Activated T-helper 17 cell treated with anti-CD3 and anti-CD28 coated beads, Interleukin-2, amount 50 U/mL, for 72 hours (primary cell): Measurements from ENCODE around the gene SBNO2. TPM values are rescaled to one million over a fixed set of nuclear protein-coding genes. Genes with fewer than 3 reads are reported as not detected.
A peak's percentile ranks its signal among the peaks of the same experiment; 100 is the strongest.

Experiments
- ATAC-seq: fragments of 150-1000 bp; cut with Tn5 transposase; replicated peaks from 2 replicates; pipeline ENCODE4 v1.10.0; 2021; ENCODE audit warnings: mild to moderate bottlenecking, moderate library complexity
- H3K27ac Mint-ChIP-seq: one replicate; pipeline ENCODE4 v1.8.0; 2022; ENCODE audit warnings: mixed read lengths
- H3K27me3 Mint-ChIP-seq: one replicate; pipeline ENCODE4 v1.8.0; 2022; ENCODE audit warnings: mixed read lengths
- H3K36me3 Mint-ChIP-seq: one replicate; pipeline ENCODE4 v1.8.0; 2022; ENCODE audit warnings: low read depth, mild to moderate bottlenecking, mixed read lengths
- H3K4me1 Mint-ChIP-seq: one replicate; pipeline ENCODE4 v1.8.0; 2022; ENCODE audit warnings: mixed read lengths
- H3K4me3 Mint-ChIP-seq: one replicate; pipeline ENCODE4 v1.8.0; 2022; ENCODE audit warnings: mild to moderate bottlenecking, mixed read lengths
- H3K9me3 Mint-ChIP-seq: one replicate; pipeline ENCODE4 v1.8.0; 2022; ENCODE audit warnings: mixed read lengths
- total RNA-seq, 2 donors: library from RNA; stranded (reverse); gene quantifications; one replicate each; pipeline ENCODE4 v1.2.3, GENCODE V29; 2022

SBNO2 gene
- total RNA-seq, 2 donors from 2014 or later, result 119 to 139 TPM

DNA sequence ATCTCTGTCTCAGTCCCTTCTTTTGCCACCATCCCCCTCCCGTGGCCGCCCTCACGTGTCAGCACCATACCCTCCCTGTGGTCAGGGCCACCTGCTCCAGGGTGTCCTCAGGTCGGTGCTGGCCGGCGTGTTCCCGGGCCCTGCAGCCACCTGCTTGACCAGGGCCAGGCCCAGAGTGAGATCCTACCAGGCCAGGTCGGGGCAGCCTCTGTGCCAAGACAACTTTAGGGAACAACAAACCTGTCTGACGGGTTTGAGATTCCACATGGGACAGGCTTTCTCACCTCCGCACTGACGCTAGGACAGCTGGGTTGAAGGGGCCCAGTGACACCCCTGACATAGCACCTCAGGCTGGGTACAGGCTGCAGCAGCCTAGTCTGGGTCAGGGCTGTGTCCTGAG lies 7.5 kb upstream of the SBNO2 start:
- Mint-ChIP-seq H3K27ac (peak overlapping the region; percentile 88), H3K4me1 (peaks cover 12% of the 10 kb centered on the region)

DNA sequence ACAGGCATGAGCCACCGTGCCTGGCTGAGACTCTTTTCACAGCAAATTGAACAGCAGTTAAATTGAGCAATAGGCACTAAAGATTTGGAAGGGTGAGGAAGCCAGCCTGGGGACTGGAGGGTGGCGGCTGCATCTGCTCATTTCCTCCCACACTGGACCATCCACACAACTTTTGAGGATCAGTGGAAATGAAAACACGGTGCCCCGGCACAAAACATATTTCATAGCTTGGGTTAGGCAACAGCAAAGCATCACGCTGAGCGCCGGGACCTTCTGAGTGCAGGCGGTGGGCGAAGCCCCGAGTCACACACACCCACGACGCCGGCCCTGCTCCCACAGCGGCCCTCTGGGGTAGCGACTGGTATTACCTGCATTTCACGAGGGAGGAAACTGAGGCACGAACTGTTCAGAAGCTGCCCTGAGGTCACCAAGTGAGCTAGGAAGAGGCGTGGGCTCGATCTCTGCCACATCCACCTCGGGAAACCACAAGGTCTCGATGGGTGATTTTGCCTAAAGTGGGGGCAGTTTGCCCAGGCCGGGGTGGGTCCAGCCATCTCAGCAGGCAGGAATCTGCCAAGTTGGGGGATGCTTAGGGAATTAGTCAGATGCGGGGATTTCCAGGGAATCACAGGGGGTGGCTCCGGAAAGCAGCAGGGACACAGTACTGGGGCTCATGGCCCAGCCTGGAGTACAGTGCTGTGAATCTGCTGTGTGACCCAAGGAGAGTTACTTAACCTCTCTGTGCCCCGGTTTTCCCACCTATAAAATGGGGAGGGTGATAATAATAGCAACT lies 3.5 kb upstream of the SBNO2 start:
- Mint-ChIP-seq H3K27me3 (no peaks in the 10 kb centered on the region), H3K36me3 (no peaks in the 10 kb centered on the region), H3K9me3 (no peaks in the 10 kb centered on the region), H3K4me3 (no peak overlapping the region), H3K4me1 (peaks cover 12% of the 10 kb centered on the region), H3K27ac (no peak overlapping the region)
- ATAC-seq, result no peak

More for the DNA sequence above, 7.5 kb upstream of the SBNO2 start:
- no peaks in the 10 kb centered on the region for H3K36me3 Mint-ChIP-seq
- no peaks in the 10 kb centered on the region for H3K9me3 Mint-ChIP-seq
- H3K4me3 Mint-ChIP-seq, result peak overlapping the region; percentile 68
- no peaks in the 10 kb centered on the region for H3K27me3 Mint-ChIP-seq
- no peak for ATAC-seq

DNA sequence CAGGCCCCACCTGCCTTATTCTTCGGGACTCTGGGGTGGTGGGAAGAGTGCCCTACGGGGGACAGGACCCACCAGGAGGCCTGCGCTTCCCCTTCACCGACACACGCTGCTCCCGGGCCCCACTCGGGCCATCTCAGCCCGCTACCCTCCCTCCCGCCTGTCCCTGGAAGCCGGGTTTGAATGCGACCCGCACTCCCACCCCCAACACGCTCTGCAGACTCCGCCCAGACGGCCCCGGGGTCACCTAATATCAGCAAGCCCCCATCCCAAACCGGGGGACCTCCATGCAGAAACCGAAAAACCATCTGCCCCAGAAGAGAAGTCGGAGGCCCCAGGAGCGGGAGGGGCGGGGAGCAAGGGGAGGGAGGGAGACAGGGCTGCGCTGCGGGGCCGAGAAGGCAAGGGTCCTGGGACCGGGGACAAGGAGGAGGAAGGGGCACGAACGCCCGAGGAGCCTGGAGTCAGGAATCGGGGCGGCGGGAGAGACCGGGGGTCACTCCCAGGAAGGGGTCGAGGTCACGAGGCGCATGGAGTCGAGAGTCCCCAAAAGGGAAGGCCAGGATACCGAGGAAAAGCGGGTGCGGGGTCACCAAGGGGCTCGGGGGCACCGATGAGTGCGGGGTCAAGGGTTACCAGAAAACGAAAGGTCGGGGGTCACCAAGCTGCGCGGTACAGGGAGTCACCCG lies 766 bp downstream of the SBNO2 start:
- H3K36me3 Mint-ChIP-seq, result peaks cover 5% of the 10 kb centered on the region
- no peaks in the 10 kb centered on the region for H3K27me3 Mint-ChIP-seq
- peak overlapping the region; percentile 76 for H3K4me3 Mint-ChIP-seq
- peak; percentile 53 for ATAC-seq
- peaks cover 13% of the 10 kb centered on the region for H3K4me1 Mint-ChIP-seq
- H3K9me3 Mint-ChIP-seq, result no peaks in the 10 kb centered on the region
- H3K27ac Mint-ChIP-seq, result peak overlapping the region; percentile 89

DNA sequence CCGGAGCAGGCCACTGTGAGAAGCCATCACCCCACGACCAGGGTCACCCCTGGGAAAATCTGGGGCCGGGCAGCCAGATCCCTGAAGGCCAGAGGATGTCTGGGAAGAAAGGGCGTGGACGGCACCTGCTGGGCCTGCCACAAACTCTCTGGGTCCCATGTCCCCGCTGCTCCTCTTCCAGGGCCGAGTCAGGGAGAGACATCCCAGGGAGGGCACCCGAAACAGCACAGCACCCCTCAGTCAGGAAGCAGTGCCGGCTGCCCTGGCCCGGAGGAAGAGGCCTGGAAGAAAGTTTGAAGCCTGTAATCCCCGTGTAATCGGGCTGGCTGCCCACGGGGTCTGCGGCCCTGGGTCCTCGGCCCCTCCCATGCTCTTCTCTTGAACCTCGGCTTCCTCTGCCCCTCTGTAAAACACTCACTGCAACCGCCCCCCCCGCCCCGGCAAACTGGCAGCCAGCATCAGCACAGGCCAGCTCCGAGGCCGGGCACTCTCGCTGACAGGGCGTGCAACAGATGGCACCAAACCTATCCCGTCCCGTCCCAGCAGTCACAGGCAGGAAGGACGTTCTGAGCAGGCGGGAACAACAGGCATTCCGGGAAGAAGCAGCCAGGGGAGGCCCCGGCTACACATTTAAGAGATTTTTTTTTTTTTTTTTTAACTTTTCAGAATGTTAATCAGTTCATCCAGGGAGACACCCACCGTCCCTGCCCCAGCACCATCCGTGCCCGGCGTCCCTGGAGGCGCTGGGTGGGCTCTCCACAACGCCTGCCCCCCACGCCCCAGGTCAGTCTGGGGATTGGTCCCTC lies 1.5 kb downstream of the SBNO2 start:
- ATAC-seq, result no peak
- Mint-ChIP-seq H3K27me3 (no peaks in the 10 kb centered on the region), H3K4me3 (peak overlapping the region; percentile 76), H3K4me1 (peaks cover 13% of the 10 kb centered on the region), H3K27ac (peak overlapping the region; percentile 89), H3K36me3 (peaks cover 5% of the 10 kb centered on the region), H3K9me3 (no peaks in the 10 kb centered on the region)

DNA sequence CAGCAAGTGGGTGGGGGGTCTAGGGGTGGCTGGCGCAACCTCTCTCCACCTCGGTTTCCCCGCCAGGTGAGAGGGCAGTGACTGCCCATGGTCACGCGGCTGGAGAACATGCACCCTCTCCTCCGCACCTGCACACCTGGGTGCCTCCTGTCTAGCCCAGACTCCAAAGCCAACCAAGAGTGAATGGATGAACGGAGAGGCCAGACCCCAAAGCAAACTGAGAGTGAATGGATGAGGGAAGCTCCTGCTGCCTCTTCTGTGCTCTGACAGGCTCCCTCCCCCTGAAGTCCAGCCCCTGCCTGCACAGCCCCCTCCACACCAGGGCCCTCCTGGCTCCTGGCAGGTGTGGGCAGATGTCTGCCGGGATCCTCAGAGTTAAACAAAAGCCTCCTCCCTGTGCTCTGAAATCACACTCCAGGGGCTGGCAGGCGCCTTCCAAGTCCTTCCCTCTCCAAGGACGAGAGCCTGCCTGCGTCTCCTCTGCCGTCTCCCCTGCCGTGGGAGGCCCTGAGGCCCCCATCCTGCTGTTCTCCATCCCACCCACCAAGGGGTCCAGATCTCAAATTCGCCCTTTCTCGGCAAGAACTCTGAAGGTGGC lies 2.2 kb downstream of the SBNO2 start:
- no peaks in the 10 kb centered on the region for H3K27me3 Mint-ChIP-seq
- H3K27ac Mint-ChIP-seq, result peak overlapping the region; percentile 89

DNA sequence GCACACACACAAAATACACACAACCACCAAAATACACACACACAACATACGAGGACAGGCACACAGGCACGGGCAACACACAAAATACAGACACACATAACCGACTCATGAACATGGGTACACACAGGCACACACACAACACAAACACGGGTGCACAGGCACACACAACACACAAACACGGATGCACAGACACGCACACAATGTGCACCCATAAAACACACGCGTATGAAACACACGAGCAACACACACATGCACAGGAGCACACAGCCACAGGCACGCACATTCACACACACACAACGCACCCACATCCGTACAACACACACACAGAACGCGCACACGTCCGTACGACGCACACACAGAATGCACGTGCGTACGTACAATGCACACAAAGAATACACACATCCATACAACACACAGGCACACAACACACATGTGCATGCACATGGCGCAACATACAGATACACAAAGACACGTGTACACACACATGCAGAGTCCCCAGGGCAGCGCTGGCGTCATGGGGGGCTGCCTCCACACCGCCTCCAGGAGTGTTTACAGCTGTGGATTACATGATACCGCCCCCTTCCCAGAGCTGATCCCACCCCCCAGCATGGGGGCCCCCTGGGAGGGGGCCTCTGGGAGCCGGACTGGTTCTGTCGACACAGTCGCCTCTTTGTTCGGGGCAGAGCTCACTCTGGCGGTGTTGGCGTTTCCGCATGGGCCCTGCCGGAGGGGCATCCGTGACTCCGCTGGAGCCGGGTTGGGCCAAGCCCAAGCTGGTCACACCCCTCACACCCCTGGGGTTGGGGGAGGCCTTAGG lies 2.9 kb downstream of the SBNO2 start:
- Mint-ChIP-seq H3K9me3 (no peaks in the 10 kb centered on the region), H3K36me3 (peaks cover 5% of the 10 kb centered on the region), H3K4me1 (peaks cover 13% of the 10 kb centered on the region), H3K27me3 (no peaks in the 10 kb centered on the region), H3K27ac (no peak overlapping the region), H3K4me3 (peak overlapping the region; percentile 13)
- ATAC-seq, result no peak

More for the DNA sequence above, 2.2 kb downstream of the SBNO2 start:
- Mint-ChIP-seq H3K4me3 (peak overlapping the region; percentile 76), H3K4me1 (peaks cover 13% of the 10 kb centered on the region), H3K36me3 (peaks cover 5% of the 10 kb centered on the region), H3K9me3 (no peaks in the 10 kb centered on the region)
- no peak for ATAC-seq

DNA sequence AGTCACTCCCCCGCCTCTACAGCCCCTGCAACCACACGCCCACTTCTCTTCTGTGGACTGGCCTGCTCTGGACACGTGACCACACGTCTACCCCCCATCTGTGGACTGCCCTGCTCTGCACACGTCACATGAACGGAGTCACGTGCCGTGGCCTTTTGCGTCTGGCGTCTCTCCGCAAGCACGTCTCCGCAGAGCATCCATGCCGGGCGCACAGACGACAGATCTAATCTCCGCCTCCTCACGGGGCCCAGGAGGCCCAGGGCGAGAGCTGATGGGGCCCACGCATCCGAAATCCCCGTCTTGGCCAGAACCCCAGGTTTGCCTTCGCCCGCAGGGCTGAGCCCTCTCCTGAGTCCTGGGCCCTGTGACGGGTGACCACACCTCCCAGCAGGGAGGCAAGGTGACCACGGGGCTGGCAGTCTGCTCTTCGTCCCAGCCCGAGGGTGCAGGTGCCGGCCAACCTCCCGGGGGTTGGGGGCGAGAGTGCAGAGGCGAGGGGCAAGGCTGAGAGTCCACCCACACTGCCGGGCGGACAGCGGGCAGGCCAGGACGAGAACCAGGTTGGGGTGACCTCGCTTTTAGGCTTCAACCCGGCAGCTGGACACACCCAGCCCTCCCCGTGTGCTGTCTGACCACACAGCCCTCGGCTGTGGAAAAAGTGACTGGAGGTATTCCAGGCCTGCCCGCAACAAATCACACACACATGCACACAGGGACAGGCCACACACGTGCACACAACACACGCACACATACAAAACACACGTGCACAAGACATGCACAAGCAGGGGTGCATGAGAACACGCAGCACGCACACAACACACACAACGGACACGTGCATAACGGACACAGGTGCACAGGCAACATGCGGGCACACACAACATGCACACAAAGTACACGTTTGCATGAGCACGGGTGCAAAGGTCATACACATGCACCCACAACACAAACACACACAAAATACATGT lies 3.9 kb downstream of the SBNO2 start:
- Mint-ChIP-seq H3K9me3 (no peaks in the 10 kb centered on the region), H3K27ac (no peak overlapping the region), H3K4me3 (peak overlapping the region; percentile 13), H3K36me3 (peaks cover 5% of the 10 kb centered on the region), H3K27me3 (no peaks in the 10 kb centered on the region), H3K4me1 (peaks cover 13% of the 10 kb centered on the region)
- no peak for ATAC-seq

DNA sequence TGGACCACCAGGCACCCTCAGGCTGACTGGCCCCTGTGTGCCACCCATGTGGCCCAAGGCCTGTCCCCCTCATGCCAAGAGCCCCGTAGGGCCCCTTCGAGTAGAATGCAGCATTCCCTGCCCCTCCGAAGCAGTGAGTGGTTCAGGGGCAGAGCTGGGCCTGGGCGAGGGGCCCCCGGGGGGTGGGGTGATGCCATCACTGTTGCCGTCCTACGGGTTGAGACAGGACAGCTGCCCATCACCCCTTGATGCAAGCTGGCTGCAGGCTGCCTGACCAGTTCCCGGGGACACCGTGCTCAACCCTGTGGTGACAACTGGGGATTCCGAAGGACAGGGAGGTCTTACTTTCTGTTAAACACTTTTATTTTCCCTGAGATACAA lies 4.7 kb downstream of the SBNO2 start:
- Mint-ChIP-seq H3K27me3 (no peaks in the 10 kb centered on the region), H3K9me3 (no peaks in the 10 kb centered on the region), H3K27ac (no peak overlapping the region), H3K4me3 (no peak overlapping the region), H3K36me3 (peaks cover 5% of the 10 kb centered on the region), H3K4me1 (peaks cover 13% of the 10 kb centered on the region)
- no peak for ATAC-seq

DNA sequence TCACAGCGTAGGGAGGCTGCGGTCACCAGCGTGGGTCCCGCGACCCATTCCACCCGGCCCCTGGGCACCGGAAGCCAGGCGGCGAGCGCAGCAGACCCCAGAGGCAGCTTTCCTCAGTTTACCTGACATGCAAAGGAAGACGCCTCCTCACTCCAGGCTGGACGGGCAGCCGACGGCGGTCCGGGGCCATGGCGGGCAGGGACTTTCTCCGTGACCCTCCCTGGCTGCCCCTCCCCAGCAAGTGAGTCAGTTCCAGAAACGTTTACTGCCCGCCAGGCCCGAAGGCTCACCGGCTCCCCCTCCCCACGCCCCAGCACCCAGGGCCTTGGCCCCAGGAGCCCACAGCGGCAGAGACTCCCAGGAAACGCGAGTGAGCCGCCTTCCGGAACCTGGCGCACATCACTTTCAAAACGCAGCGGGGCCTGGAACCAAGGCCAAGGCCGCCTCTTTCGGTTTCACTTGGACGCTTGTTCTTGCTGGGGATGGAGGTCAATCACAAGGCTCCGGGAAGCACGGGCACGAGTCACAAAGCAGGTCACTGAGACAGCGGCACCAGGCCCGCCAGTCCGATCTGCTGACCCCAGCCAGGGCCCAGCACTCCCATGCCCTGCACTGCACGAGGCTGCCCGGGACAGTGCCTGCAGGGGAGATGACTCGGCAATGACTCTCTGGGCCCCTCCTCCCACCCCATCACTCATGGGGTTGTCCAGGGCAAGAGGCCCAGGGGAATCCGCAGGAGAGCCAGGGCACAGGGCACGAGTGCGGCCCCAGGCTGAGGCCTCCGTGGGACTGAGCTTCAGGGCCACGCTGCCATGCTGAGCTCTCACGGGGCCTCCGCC lies 5.3 kb downstream of the SBNO2 start:
- Mint-ChIP-seq H3K27ac (no peak overlapping the region), H3K4me1 (peaks cover 13% of the 10 kb centered on the region), H3K9me3 (no peaks in the 10 kb centered on the region), H3K4me3 (no peak overlapping the region), H3K36me3 (peaks cover 5% of the 10 kb centered on the region), H3K27me3 (no peaks in the 10 kb centered on the region)
- ATAC-seq, result no peak

DNA sequence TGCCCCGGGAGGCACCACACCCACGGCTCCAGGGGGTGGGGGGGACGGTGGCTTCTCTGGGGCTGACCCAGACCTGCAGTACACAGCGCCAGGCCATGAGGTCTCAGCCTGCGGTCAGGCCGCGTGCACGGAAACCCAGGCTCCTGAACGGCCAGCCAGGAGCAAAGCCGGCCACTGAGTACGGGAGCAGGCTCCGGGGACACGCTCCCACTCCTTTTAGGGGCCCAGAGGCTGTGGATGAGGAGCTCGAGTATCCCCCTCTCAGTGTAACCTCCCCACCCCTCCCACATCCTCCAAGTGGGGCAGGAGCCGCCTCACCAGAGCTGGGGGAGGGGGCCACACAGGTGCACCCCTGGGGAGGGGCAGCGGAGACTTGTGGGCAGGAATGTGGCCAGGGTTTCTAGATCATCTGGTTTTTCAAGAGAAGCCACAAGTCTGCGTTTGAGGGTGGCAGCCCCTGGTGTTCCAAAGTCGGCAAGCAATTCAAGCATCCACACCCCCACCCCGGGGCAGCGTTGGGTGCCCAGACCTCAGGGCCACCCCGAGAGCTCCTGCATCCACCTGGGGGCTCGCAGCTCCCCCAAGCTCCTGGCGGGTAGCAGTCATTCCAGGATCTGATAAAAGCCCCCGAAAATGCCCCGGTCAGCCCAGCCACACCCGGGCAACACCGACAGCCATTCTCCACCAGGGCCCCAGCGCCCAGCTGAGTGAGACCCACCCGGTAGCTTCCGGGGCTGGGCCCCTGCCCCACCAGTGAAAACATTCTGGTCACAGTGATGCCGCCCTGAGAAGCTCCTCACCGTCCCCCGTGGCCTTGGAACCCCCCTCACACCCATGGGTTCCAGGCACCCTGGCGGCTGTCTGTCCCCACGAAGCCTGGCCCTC lies 6.1 kb downstream of the SBNO2 start:
- Mint-ChIP-seq H3K9me3 (no peaks in the 10 kb centered on the region), H3K4me1 (peaks cover 15% of the 10 kb centered on the region), H3K36me3 (peaks cover 5% of the 10 kb centered on the region), H3K27me3 (no peaks in the 10 kb centered on the region), H3K27ac (no peak overlapping the region), H3K4me3 (no peak overlapping the region)
- ATAC-seq, result no peak

DNA sequence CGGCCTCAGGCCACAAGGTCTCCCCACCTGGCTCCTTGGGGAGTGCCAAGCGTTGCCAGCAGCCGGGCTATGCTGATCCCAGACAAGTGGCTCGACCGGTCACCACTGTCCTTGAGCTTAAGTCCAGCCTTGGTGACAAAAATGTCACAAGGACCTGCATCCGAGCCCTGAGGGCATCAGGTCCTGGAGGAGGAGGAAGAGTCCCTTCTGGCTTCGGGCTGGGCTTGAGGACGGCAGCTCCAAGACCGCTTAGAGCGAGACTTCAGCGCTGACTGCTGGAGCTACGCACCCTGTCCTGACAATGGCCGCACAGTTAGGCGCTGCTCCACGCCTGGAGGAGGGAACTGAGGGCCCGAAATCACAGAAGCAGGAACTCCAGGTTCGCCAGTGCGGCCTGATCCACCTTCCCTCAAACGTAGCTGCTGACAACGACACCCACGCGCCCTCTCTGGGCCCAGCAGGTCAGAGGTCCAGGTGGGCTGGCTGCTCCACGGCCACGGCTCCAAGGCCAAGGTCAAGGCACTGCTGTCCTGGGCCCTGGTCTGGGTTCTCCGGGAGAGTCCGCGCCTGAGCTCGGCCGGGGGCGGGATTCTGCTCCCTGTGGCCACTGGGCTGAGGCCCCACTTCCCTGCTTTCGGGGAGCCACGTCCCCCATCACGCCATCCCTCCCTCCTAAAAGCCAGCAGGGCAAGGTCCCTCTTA lies 7.0 kb downstream of the SBNO2 start:
- Mint-ChIP-seq H3K27me3 (no peaks in the 10 kb centered on the region), H3K27ac (no peak overlapping the region), H3K36me3 (peaks cover 5% of the 10 kb centered on the region), H3K4me1 (peaks cover 19% of the 10 kb centered on the region), H3K9me3 (no peaks in the 10 kb centered on the region), H3K4me3 (no peak overlapping the region)
- ATAC-seq, result no peak
